ENCODE measurements around the gene LTBR. TPM values are rescaled to one million over a fixed set of nuclear protein-coding genes. Genes with fewer than 3 reads are reported as not detected.

LTBR gene
- total RNA-seq, 1 experiment from 2014 or later: 3.1 TPM

DNA sequence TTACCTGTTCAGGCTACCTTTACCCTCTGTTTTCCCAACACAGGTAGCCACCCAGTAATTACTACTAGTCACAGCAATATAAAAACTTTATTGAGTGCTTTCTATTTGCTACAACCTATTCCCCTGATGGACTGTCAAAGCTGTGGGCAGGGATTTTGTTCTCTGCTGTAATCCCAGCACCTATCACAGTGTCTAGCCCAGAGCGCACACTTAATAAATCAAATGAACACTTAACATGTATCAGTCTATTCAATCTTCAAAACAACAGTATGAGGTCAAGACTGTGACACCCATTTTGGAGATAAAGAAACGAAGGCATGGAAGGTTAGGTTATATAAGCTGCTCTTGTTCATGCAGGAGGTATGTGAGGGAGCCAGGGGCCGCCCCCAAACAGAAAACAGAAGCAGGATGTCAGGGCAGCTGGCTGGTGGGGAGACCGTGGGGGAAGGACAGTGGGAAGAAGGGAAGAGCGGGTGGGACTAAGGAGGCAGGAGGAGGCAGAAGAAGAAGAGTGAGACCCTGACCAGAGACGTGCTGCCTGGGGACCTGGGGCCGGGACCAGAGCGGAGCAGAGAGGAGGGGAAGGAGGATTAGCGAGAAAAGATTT, 43.8 kb upstream of the LTBR start:
- H3K4me3 ChIP-seq (ENCODE audit: low read depth in 2 of 2, low read length in 2 of 2): peak overlapping the region; percentile 71 to 94
- peaks cover 3% of the 10 kb centered on the region; the same call in 1 of the 2 replicates for H3K36me3 ChIP-seq (ENCODE audit: control insufficient read depth, insufficient read depth, low read length)
- H3K9me3 ChIP-seq (ENCODE audit: control insufficient read depth, insufficient read depth, low read depth, low read length): no peaks in the 10 kb centered on the region
- H3K27ac ChIP-seq (ENCODE audit: low read length): peak overlapping the region; percentile 99
- peaks cover 48% of the 10 kb centered on the region for H3K4me1 ChIP-seq (ENCODE audit: control insufficient read depth, insufficient read depth, low read length)
- ChIA-PET POLR2A (no interaction called here), CTCF (no interaction called here)
- intact Hi-C loops (cut with micrococcal nuclease; ENCODE audit: unreplicated experiment): no loop called here
- no TSS peak for BruUV-seq (replicated peaks)
- TF ChIP-seq POLR2AphosphoS5 (IDR thresholded peaks at IDR 0.05; ENCODE audit: low read depth, low read length): no peak
- no peak for TF ChIP-seq TCF7L2 (IDR thresholded peaks at IDR 0.05; ENCODE audit: low read depth, low read length)
- TF ChIP-seq, protein P1, sequence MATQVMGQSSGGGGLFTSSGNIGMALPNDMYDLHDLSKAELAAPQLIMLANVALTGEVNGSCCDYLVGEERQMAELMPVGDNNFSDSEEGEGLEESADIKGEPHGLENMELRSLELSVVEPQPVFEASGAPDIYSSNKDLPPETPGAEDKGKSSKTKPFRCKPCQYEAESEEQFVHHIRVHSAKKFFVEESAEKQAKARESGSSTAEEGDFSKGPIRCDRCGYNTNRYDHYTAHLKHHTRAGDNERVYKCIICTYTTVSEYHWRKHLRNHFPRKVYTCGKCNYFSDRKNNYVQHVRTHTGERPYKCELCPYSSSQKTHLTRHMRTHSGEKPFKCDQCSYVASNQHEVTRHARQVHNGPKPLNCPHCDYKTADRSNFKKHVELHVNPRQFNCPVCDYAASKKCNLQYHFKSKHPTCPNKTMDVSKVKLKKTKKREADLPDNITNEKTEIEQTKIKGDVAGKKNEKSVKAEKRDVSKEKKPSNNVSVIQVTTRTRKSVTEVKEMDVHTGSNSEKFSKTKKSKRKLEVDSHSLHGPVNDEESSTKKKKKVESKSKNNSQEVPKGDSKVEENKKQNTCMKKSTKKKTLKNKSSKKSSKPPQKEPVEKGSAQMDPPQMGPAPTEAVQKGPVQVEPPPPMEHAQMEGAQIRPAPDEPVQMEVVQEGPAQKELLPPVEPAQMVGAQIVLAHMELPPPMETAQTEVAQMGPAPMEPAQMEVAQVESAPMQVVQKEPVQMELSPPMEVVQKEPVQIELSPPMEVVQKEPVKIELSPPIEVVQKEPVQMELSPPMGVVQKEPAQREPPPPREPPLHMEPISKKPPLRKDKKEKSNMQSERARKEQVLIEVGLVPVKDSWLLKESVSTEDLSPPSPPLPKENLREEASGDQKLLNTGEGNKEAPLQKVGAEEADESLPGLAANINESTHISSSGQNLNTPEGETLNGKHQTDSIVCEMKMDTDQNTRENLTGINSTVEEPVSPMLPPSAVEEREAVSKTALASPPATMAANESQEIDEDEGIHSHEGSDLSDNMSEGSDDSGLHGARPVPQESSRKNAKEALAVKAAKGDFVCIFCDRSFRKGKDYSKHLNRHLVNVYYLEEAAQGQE (IDR thresholded peaks at IDR 0.05; ENCODE audit: insufficient read depth in 1 of 2, low read depth in 2 of 2, low read length in 1 of 2): no peak
- in situ Hi-C loops (cut with HindIII; ENCODE audit: low pct_unique_long_range_greater_than_20kb, low sequenced_read_pairs): no loop called here
- DNase-seq (ENCODE audit: low read depth, low spot score): no peak
- no peak for ATAC-seq
- H3K27me3 ChIP-seq (ENCODE audit: control insufficient read depth, insufficient read depth, low read length): no peaks in the 10 kb centered on the region

DNA sequence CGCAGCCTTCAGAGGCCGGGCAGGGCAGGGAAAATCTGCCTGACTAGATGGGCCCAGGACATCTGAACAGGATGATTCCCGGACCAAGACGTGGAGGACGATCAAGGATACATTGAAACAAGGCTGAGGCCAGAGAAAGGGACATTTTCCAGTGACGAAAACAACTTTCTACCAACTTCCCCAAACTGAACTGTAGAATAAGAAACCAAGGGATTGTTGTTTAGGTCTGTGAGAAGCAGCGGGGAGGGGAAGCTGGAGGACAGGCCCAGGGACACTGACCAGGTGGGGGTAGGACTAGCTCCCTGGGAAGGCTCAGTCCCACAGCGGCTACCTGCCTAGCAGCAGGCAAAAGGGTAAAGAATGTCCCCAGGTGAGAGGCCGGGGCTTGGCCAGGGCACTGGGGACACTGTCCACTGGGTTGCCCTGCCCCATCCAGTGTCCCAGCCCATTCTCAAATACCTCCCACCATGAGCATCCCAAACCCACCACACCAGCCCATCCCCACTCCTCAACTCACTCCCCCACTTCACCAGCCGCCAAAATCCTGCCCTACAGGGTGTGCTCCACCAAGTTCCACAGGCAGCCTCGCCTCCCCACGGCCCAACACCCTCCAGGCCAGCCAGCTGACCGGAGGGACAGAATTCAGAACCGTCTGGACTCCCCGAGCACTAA, 43.1 kb upstream of the LTBR start:
- BruUV-seq (replicated peaks): no TSS peak
- POLR2A ChIA-PET: no interaction called here

More for the DNA sequence above, 43.1 kb upstream of the LTBR start:
- DNase-seq (ENCODE audit: low read depth, low spot score) (no peak), ATAC-seq (no peak)
- CTCF ChIA-PET: no interaction called here
- in situ Hi-C loops (cut with HindIII; ENCODE audit: low pct_unique_long_range_greater_than_20kb, low sequenced_read_pairs) (no loop called here), intact Hi-C loops (cut with micrococcal nuclease; ENCODE audit: unreplicated experiment) (no loop called here)
- Histone ChIP-seq H3K36me3 (ENCODE audit: control insufficient read depth, insufficient read depth, low read length) (peaks cover 3% of the 10 kb centered on the region; the same call in 1 of the 2 replicates), H3K4me3 (ENCODE audit: low read depth in 2 of 2, low read length in 2 of 2) (peak overlapping the region; percentile 71 to 94), H3K4me1 (ENCODE audit: control insufficient read depth, insufficient read depth, low read length) (peaks cover 46% of the 10 kb centered on the region), H3K27me3 (ENCODE audit: control insufficient read depth, insufficient read depth, low read length) (no peaks in the 10 kb centered on the region), H3K9me3 (ENCODE audit: control insufficient read depth, insufficient read depth, low read depth, low read length) (no peaks in the 10 kb centered on the region), H3K27ac (ENCODE audit: low read length) (peak overlapping the region; percentile 99)
- TF ChIP-seq TCF7L2 (IDR thresholded peaks at IDR 0.05; ENCODE audit: low read depth, low read length) (no peak), SIN3A (IDR thresholded peaks at IDR 0.05; ENCODE audit: borderline replicate concordance, insufficient read depth, low read depth, low read length) (no peak), POLR2AphosphoS5 (IDR thresholded peaks at IDR 0.05; ENCODE audit: low read depth, low read length) (no peak)
- TF ChIP-seq, protein P1 (IDR thresholded peaks at IDR 0.05; ENCODE audit: insufficient read depth in 1 of 2, low read depth in 2 of 2, low read length in 1 of 2): no peak
- TF ChIP-seq, protein P2, sequence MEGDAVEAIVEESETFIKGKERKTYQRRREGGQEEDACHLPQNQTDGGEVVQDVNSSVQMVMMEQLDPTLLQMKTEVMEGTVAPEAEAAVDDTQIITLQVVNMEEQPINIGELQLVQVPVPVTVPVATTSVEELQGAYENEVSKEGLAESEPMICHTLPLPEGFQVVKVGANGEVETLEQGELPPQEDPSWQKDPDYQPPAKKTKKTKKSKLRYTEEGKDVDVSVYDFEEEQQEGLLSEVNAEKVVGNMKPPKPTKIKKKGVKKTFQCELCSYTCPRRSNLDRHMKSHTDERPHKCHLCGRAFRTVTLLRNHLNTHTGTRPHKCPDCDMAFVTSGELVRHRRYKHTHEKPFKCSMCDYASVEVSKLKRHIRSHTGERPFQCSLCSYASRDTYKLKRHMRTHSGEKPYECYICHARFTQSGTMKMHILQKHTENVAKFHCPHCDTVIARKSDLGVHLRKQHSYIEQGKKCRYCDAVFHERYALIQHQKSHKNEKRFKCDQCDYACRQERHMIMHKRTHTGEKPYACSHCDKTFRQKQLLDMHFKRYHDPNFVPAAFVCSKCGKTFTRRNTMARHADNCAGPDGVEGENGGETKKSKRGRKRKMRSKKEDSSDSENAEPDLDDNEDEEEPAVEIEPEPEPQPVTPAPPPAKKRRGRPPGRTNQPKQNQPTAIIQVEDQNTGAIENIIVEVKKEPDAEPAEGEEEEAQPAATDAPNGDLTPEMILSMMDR (IDR thresholded peaks at IDR 0.05): no peak
